ENCODE results near the gene STKLD1. TPM values are rescaled to one million over a fixed set of nuclear protein-coding genes. Genes with fewer than 3 reads are reported as not detected.
A peak's percentile ranks its signal among the peaks of the same experiment; 100 is the strongest.

The STKLD1 gene
- polyA plus RNA-seq, 4 donors: 0.79 to 8.1 (median 3.0) TPM

- H3K9me3 ChIP-seq (ENCODE audit: control insufficient read depth in 2 of 2, insufficient read depth in 1 of 2, low read depth in 1 of 2, low read length in 1 of 2): no peaks in the 10 kb centered on the region
- peaks cover 5 to 95% (median 37%) of the 10 kb centered on the region in 3 donors for H3K36me3 ChIP-seq (ENCODE audit: control insufficient read depth in 3 of 3, insufficient read depth in 2 of 3, low read depth in 1 of 3, low read length in 3 of 3)
- no peak for DNase-seq
- peaks cover 0 to 58% (median 7%) of the 10 kb centered on the region in 3 donors for H3K4me1 ChIP-seq (ENCODE audit: control insufficient read depth in 3 of 3, insufficient read depth in 2 of 3, low read depth in 1 of 3, low read length in 2 of 3)
- peak overlapping the region in 1 of 3 donors; percentile 4 for H3K27ac ChIP-seq (ENCODE audit: low read depth in 1 of 3, low read length in 2 of 3)
- no peaks in the 10 kb centered on the region for H3K27me3 ChIP-seq (ENCODE audit: control insufficient read depth in 3 of 3, insufficient read depth in 3 of 3, low read length in 3 of 3)
- FAIRE-seq: no peak
- WGBS, 3 donors: 84 to 91% (median 88%) methylated on average over 15 of the region's 15 CpGs
- no peak overlapping the region for H3K4me3 ChIP-seq (ENCODE audit: low read depth in 1 of 3, low read length in 3 of 3)
These were observed 13.7 kb upstream of the STKLD1 start for GRCh38 chr9:133362359-133363044.

DNA sequence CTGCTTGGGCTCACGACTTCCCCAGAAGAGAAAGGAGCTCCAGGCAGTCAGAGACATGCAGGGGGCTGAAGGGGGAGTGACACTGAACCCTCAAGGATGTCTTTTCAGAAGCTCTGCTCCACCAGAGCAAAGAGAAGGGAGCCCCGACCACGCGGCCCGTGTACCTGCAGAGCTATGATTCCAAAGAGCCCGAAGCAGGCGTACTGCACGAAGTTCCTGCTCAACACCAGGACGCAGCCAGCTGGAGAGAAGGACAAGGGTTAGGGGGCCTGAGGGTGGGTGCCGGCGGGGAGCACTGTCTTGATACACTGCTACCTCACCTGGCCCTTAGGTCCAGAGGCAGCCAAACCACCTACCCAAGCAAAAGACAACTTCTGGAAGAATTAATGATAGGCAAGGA lies 9.7 kb upstream of the STKLD1 start:
- no peak for DNase-seq
- peaks cover 7 to 58% (median 17%) of the 10 kb centered on the region in 3 donors for H3K4me1 ChIP-seq (ENCODE audit: control insufficient read depth in 3 of 3, insufficient read depth in 2 of 3, low read depth in 1 of 3, low read length in 2 of 3)
- peaks cover 11 to 89% (median 37%) of the 10 kb centered on the region in 3 donors for H3K36me3 ChIP-seq (ENCODE audit: control insufficient read depth in 3 of 3, insufficient read depth in 2 of 3, low read depth in 1 of 3, low read length in 3 of 3)

DNA sequence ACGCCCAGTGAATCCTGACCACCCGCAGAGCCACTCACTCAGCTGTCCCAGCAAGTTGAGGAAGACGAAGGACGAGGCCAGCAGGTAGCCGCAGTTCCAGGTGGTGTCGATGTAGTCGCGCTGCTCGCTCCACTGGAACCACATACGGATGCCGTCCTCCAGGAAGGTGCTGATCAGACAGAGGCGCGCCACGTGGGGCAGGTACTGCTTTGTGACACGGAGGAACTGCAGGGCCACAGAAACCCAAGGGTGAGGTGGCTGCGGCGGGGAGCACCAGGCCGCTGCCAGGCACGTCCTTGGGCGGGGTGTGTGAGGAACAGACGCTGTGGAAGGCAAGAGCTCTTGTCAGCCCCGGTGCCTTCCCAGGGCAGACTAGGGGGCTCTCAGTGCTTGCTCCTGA lies 8.9 kb upstream of the STKLD1 start:
- DNase-seq (no peak), FAIRE-seq (no peak)
- no peaks in the 10 kb centered on the region for H3K27me3 ChIP-seq (ENCODE audit: control insufficient read depth in 3 of 3, insufficient read depth in 3 of 3, low read length in 3 of 3)
- no peaks in the 10 kb centered on the region for H3K9me3 ChIP-seq (ENCODE audit: control insufficient read depth in 2 of 2, insufficient read depth in 1 of 2, low read depth in 1 of 2, low read length in 1 of 2)
- H3K4me1 ChIP-seq (ENCODE audit: control insufficient read depth in 3 of 3, insufficient read depth in 2 of 3, low read depth in 1 of 3, low read length in 2 of 3): peaks cover 9 to 61% (median 19%) of the 10 kb centered on the region in 3 donors
- no peak overlapping the region for H3K4me3 ChIP-seq (ENCODE audit: low read depth in 1 of 3, low read length in 3 of 3)
- WGBS, 3 donors: 86 to 90% (median 89%) methylated on average over 22 of the region's 22 CpGs
- peak overlapping the region; percentile 71 to 93 (median 87) for H3K27ac ChIP-seq (ENCODE audit: low read depth in 1 of 3, low read length in 2 of 3)
- H3K36me3 ChIP-seq (ENCODE audit: control insufficient read depth in 3 of 3, insufficient read depth in 2 of 3, low read depth in 1 of 3, low read length in 3 of 3): peaks cover 11 to 89% (median 32%) of the 10 kb centered on the region in 3 donors

More for the DNA sequence above, 9.7 kb upstream of the STKLD1 start:
- no peak overlapping the region for H3K4me3 ChIP-seq (ENCODE audit: low read depth in 1 of 3, low read length in 3 of 3)
- H3K27ac ChIP-seq (ENCODE audit: low read depth in 1 of 3, low read length in 2 of 3): peak overlapping the region in 1 of 3 donors; percentile 93
- no peaks in the 10 kb centered on the region for H3K9me3 ChIP-seq (ENCODE audit: control insufficient read depth in 2 of 2, insufficient read depth in 1 of 2, low read depth in 1 of 2, low read length in 1 of 2)
- H3K27me3 ChIP-seq (ENCODE audit: control insufficient read depth in 3 of 3, insufficient read depth in 3 of 3, low read length in 3 of 3): no peaks in the 10 kb centered on the region
- 93 to 96% (median 94%) methylated on average over 11 of the region's 11 CpGs for WGBS, 3 donors
- FAIRE-seq: no peak

DNA sequence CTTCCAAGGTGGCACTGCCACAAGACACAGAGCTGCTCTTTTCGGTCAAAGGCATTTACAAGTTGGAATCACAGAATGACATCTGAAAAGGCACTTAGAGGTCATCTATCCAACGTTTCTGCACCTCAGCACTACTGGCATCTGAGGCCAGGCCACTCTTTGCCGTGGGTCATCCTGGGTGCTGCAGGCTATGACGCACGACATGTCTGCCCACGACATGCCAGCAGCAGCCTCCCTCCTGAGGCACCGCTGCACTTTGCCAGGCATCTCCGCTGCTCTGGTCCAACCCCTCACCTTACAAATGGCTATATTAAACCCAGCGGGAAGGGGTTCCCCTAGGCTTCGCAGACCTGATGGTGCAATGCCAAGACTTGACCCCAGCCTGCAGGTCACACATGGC lies 8.4 kb upstream of the STKLD1 start:
- FAIRE-seq (no peak), DNase-seq (no peak)
- peaks cover 14 to 67% (median 22%) of the 10 kb centered on the region in 3 donors for H3K4me1 ChIP-seq (ENCODE audit: control insufficient read depth in 3 of 3, insufficient read depth in 2 of 3, low read depth in 1 of 3, low read length in 2 of 3)
- H3K27ac ChIP-seq (ENCODE audit: low read depth in 1 of 3, low read length in 2 of 3): peak overlapping the region; percentile 71 to 93 (median 87)
- 63 to 79% (median 74%) methylated on average over 10 of the region's 10 CpGs for WGBS, 3 donors
- H3K9me3 ChIP-seq (ENCODE audit: control insufficient read depth in 2 of 2, insufficient read depth in 1 of 2, low read depth in 1 of 2, low read length in 1 of 2): no peaks in the 10 kb centered on the region
- no peaks in the 10 kb centered on the region for H3K27me3 ChIP-seq (ENCODE audit: control insufficient read depth in 3 of 3, insufficient read depth in 3 of 3, low read length in 3 of 3)
- no peak overlapping the region for H3K4me3 ChIP-seq (ENCODE audit: low read depth in 1 of 3, low read length in 3 of 3)
- peaks cover 11 to 88% (median 35%) of the 10 kb centered on the region in 3 donors for H3K36me3 ChIP-seq (ENCODE audit: control insufficient read depth in 3 of 3, insufficient read depth in 2 of 3, low read depth in 1 of 3, low read length in 3 of 3)

- FAIRE-seq: no peak
- H3K4me1 ChIP-seq (ENCODE audit: control insufficient read depth in 3 of 3, insufficient read depth in 2 of 3, low read depth in 1 of 3, low read length in 2 of 3): peaks cover 17 to 73% (median 27%) of the 10 kb centered on the region in 3 donors
- H3K36me3 ChIP-seq (ENCODE audit: control insufficient read depth in 3 of 3, insufficient read depth in 2 of 3, low read depth in 1 of 3, low read length in 3 of 3): peaks cover 11 to 89% (median 32%) of the 10 kb centered on the region in 3 donors
- DNase-seq: peak; percentile 91 to 97
- H3K27ac ChIP-seq (ENCODE audit: low read depth in 1 of 3, low read length in 2 of 3): peak overlapping the region; percentile 71 to 93 (median 87)
- no peaks in the 10 kb centered on the region for H3K9me3 ChIP-seq (ENCODE audit: control insufficient read depth in 2 of 2, insufficient read depth in 1 of 2, low read depth in 1 of 2, low read length in 1 of 2)
- H3K4me3 ChIP-seq (ENCODE audit: low read depth in 1 of 3, low read length in 3 of 3): no peak overlapping the region
- no peaks in the 10 kb centered on the region for H3K27me3 ChIP-seq (ENCODE audit: control insufficient read depth in 3 of 3, insufficient read depth in 3 of 3, low read length in 3 of 3)
- WGBS, 3 donors: 17 to 54% (median 30%) methylated on average over 18 of the region's 18 CpGs
These were observed 7.8 kb upstream of the STKLD1 start for GRCh38 chr9:133368249-133368881.

- Histone ChIP-seq H3K36me3 (ENCODE audit: control insufficient read depth in 3 of 3, insufficient read depth in 2 of 3, low read depth in 1 of 3, low read length in 3 of 3) (peaks cover 8 to 83% (median 27%) of the 10 kb centered on the region in 3 donors), H3K9me3 (ENCODE audit: control insufficient read depth in 2 of 2, insufficient read depth in 1 of 2, low read depth in 1 of 2, low read length in 1 of 2) (no peaks in the 10 kb centered on the region), H3K4me1 (ENCODE audit: control insufficient read depth in 3 of 3, insufficient read depth in 2 of 3, low read depth in 1 of 3, low read length in 2 of 3) (peaks cover 19 to 81% (median 28%) of the 10 kb centered on the region in 3 donors), H3K27me3 (ENCODE audit: control insufficient read depth in 3 of 3, insufficient read depth in 3 of 3, low read length in 3 of 3) (no peaks in the 10 kb centered on the region), H3K27ac (ENCODE audit: low read depth in 1 of 3, low read length in 2 of 3) (peak overlapping the region; percentile 69 to 93 (median 87)), H3K4me3 (ENCODE audit: low read depth in 1 of 3, low read length in 3 of 3) (peak overlapping the region in 1 of 3 donors; percentile 32)
- WGBS, 3 donors: 40 to 70% (median 44%) methylated on average over 6 of the region's 6 CpGs
- no peak for FAIRE-seq
- DNase-seq: no peak
These were observed 6.7 kb upstream of the STKLD1 start for GRCh38 chr9:133369422-133369821.

DNA sequence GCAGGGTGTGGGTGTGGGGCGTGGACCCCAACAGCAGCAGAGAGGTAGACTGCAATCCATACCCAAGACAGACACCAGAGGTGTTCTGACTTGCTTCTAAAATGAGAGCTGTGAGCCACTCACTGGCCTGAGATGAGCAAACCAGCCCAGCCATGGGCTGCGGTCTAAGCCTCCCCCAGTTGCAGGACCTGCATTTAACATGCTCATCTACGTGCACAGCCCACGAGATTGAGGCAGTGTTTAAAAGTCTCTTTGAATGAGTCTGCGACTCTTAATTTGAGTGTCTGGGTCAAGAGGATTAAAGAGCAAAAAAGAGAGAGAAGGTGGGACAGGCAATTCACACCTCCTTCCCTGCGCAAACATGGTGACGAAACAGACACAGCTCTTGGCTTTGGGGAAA lies 6.2 kb upstream of the STKLD1 start:
- Histone ChIP-seq H3K27ac (ENCODE audit: low read depth in 1 of 3, low read length in 2 of 3) (peak overlapping the region; percentile 69 to 93 (median 87)), H3K36me3 (ENCODE audit: control insufficient read depth in 3 of 3, insufficient read depth in 2 of 3, low read depth in 1 of 3, low read length in 3 of 3) (peaks cover 8 to 78% (median 27%) of the 10 kb centered on the region in 3 donors)

DNA sequence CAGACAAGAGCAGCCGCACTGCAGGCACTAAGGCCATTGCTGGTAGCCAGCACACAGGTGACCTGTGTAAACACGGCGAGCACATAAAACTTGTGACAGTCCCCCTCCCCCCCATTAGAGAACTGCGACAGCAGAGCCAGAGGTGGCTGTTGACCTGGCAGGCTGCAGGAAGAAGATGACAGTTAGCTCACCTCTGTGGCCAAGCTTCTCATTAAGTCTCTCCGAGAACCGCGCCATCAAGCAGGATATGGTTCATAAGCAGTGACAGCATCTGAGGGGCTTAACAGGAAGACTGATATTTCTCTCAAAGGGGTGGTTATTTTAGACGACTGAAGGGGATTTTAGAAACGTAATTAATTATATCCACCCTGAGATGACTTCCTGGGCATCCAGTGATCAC lies 5.5 kb upstream of the STKLD1 start:
- Histone ChIP-seq H3K27ac (ENCODE audit: low read depth in 1 of 3, low read length in 2 of 3) (peak overlapping the region; percentile 69 to 93 (median 87)), H3K27me3 (ENCODE audit: control insufficient read depth in 3 of 3, insufficient read depth in 3 of 3, low read length in 3 of 3) (no peaks in the 10 kb centered on the region), H3K4me3 (ENCODE audit: low read depth in 1 of 3, low read length in 3 of 3) (peak overlapping the region in 1 of 3 donors; percentile 25), H3K36me3 (ENCODE audit: control insufficient read depth in 3 of 3, insufficient read depth in 2 of 3, low read depth in 1 of 3, low read length in 3 of 3) (peaks cover 6 to 71% (median 21%) of the 10 kb centered on the region in 3 donors), H3K9me3 (ENCODE audit: control insufficient read depth in 2 of 2, insufficient read depth in 1 of 2, low read depth in 1 of 2, low read length in 1 of 2) (no peaks in the 10 kb centered on the region), H3K4me1 (ENCODE audit: control insufficient read depth in 3 of 3, insufficient read depth in 2 of 3, low read depth in 1 of 3, low read length in 2 of 3) (peaks cover 19 to 79% (median 28%) of the 10 kb centered on the region in 3 donors)
- FAIRE-seq (no peak), DNase-seq (peak in 1 of 2 donors; percentile 55)
- 52 to 59% (median 58%) methylated on average over 8 to 9 of the region's 9 CpGs for WGBS, 3 donors

More for the DNA sequence above, 6.2 kb upstream of the STKLD1 start:
- FAIRE-seq: no peak
- H3K27me3 ChIP-seq (ENCODE audit: control insufficient read depth in 3 of 3, insufficient read depth in 3 of 3, low read length in 3 of 3): no peaks in the 10 kb centered on the region
- no peak for DNase-seq
- no peaks in the 10 kb centered on the region for H3K9me3 ChIP-seq (ENCODE audit: control insufficient read depth in 2 of 2, insufficient read depth in 1 of 2, low read depth in 1 of 2, low read length in 1 of 2)
- peak overlapping the region in 1 of 3 donors; percentile 32 for H3K4me3 ChIP-seq (ENCODE audit: low read depth in 1 of 3, low read length in 3 of 3)
- WGBS, 3 donors: 67 to 75% (median 74%) methylated on average over 7 of the region's 7 CpGs
- peaks cover 19 to 81% (median 28%) of the 10 kb centered on the region in 3 donors for H3K4me1 ChIP-seq (ENCODE audit: control insufficient read depth in 3 of 3, insufficient read depth in 2 of 3, low read depth in 1 of 3, low read length in 2 of 3)
